ENCODE results near the gene CCDC30.
A peak's percentile ranks its signal among the peaks of the same experiment; 100 is the strongest.

The CCDC30 gene

DNA sequence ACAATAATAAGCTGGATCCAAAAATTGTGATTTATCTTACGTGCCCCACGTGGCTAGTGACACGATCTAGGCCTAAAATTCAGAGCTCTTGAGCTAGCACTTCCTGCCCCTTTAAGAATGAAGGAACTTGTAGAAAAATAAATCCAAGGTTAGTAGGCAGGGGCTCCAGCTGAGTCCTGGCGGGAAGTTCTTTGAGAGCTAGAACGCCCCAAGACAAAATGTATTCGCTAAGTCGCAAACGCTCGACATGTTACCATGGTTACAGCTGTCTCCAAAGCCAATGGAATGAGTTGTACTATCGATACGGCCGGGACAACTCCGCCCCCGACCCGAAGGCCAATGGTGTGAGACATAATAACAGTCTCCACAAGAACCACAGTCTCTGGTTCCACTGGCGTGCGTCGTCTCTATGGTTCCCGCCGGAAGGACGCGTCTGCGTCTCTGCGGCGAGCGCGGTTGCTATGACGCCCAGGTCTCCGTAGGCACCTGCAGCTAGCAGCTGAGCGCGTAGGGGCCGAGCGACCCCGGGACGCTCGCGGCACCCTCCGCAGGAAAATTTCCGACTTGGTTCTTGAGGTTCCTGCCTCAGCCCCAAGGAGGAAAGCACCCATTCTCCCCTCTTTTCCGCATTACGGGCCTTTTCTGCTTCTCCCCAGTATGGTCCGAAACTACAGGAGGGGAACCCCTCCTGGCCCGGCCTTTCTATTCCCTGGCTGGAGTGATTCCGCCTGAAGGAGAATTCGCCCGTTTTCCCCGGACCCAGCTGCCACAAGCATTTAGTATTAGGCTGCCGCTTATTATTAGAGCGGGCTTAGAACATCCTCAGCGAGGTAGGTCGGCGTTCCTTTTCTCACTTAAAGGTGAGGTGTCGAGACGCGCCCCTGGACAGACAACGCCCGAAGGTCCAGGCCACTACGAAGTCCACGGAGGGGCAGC lies at the start of gene CCDC30:
Gene CCDC30, plus strand, starts transcription at position 459 of the 936 bp plus-strand sequence. CDS start 17,266 bp downstream, outside the sequence.
- peak; percentile 97 for DNase-seq (ENCODE audit: low spot score)

- DNase-seq (ENCODE audit: low spot score): no peak
Measured at GRCh38 chr1:42414551-42415496, 48.3 kb upstream of the CCDC30 start.

DNA sequence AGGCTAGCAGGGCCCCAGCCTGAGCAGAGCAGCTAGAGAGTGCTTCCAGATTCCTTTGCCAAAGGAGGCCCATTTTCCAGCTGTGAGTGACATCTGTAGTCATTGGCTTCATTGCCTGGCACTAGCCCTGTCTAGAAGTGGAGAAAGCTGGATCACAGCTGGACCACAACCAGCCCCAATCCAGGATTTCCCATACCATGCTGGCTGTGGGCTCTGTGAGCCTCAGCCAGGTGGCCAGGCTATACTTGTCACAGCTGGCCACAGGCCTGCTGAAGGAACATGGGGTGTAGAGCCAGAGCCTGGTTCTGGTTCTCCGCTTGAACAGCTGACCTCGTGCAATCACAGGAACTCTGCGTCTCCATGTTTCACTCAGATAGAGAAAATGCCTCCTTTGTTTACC lies 45.9 kb upstream of the CCDC30 start:
- no peak for DNase-seq (ENCODE audit: low spot score)

DNA sequence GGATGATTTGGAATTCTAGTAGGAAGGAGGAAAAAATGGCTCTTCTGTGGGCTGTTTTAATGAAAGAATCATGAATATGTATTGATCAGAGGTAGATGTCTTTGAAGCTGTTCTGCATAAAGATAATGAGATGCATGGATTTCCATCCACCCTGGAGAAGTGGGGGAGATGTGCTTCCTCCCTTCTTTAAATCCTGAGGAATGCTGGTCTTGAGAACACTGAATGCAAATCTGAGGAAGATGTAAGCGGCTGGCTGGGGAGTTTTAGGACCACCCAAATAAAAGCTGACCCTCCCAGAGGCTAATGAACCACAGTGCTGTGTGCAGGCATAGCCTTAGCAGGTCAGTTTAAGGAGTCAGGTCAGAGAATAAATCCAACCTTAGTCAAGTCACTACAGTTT lies 44.6 kb upstream of the CCDC30 start:
- DNase-seq (ENCODE audit: low spot score): no peak

DNA sequence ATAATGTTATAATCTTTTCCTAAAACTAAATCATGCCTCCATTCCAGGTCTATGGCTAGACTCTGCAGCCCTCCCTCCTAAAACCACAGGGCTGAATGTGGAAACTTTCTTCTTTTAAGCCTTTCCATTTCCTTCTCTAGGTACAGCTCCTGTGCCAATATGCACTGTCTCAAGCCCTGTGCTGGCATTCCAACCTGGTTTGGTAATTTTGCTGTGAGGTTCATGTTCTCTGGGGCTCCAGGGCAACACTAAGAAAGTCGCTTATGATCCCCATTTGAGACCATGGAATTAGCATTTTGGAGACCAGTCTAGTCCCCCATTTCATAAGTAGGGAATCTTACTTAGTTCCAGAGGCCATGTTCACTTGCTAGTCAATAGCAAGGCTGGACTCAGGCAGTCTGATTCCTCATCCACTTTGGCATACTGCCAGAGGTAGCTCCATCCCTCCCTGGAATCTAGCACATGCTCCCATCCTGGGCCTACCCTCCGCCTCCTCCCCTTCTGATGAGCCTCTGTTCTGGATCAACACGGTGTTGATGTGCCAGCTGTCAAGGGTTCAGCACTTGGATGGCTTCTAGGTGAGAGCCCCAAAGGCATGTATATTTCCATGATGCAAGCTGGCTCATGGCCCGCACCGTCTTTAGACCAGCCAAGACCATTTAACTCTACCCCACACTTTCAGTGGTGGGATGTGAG lies 43.8 kb upstream of the CCDC30 start:
- no peak for DNase-seq (ENCODE audit: low spot score)

DNA sequence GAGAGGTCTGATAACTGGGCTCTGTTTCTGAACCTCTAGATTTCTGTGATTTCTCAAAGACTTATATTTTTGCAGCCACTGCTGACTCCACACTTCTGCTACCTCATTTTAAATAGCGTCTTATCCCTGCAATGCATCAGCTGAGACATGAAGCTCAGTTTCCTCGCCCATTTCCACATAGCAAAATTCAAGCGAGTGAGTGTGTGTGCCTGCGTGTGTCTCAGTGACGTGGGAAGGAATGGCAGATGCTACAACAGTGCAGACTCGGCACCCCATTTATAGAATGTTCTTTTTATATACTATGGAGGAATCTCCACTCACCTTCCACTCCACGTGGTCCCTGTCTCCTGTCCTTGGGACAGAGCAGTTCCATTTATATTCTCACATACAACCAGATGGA lies 43.0 kb upstream of the CCDC30 start:
- DNase-seq (ENCODE audit: low spot score): no peak

- no peak for DNase-seq (ENCODE audit: low spot score)
Measured at GRCh38 chr1:42420911-42421585, 42.0 kb upstream of the CCDC30 start.

DNA sequence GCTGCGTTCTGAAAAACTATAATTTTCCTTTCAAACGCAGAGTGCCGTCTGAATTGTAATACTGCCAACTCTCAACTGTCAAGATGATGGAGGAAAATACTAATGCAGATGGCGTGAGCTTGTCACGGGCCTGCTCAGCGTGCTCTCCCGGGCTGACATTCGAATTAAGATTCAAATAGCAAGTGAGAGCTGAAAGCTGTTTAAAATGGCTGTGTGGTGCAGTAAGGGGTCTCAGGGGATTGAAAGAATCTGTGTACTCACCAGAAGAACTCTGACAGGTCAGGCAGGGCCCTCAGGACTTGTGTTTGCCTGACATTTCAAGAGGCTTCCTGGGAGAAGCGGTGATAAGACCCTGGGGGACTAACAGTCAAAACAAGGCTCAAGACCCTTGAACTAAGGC lies 40.3 kb upstream of the CCDC30 start:
- DNase-seq (ENCODE audit: low spot score): no peak

DNA sequence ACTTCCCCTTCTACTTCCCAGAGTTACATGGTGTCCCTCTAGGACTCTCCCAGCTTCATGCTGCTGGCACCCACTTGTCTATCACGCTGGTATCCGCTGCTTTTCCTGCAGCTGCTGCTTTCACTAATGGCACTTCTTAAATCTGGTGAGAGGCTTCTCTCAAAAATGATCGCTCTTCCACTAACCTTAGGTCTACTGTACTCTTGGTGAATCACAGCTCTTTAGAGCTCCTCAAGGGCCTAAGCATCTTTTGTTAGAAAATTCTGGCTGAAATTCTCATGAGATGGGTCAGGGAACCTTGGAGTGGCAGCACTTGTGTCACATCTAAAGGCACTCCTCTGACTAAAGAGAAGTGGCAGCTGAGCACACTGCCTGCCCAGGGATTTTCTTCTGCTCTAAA lies 39.4 kb upstream of the CCDC30 start:
- no peak for DNase-seq (ENCODE audit: low spot score)

DNA sequence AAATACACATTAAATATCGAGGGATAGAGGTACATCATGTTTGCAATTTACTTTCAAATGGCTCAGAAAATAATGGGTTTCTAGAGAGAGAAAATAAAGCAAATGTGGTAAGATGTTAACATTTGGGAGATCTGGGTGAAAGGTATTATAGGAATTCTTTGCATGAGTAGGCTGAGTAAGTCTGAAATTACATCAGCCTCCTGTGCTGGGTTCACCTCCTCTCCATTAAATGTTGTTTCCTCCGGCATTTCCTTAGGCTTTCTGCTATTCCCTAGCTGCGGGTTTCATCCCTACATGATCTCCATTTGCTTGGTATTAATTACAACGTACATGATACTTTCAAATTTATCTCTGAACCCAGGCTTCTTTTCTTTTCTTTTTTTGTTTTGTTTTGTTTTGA lies 38.9 kb upstream of the CCDC30 start:
- no peak for DNase-seq (ENCODE audit: low spot score)

DNA sequence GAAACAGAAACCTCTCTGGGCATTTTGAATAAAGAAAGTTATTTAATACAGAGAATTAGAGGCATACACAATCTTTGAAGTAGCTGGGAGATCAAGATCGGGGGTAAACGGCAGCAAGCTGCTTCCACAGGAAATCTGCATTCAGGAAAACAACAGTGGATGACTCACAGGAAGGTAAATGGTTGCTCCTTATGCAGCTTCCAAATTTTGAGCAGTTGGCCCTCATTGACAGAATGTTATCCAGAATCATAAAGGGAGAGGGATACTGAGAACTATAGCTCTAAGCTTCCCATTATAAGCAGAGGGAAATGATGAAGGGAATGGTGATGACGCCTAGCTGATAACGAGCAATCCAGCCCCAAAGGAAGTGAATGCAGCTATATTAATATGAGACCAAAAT lies 35.8 kb upstream of the CCDC30 start:
- DNase-seq (ENCODE audit: low spot score): no peak

- no peak for DNase-seq (ENCODE audit: low spot score)
Measured at GRCh38 chr1:42429603-42430002, 33.5 kb upstream of the CCDC30 start.

GRCh38 chr1:42430286-42431135 lies 32.6 kb upstream of the CCDC30 start:
- DNase-seq (ENCODE audit: low spot score): no peak

DNA sequence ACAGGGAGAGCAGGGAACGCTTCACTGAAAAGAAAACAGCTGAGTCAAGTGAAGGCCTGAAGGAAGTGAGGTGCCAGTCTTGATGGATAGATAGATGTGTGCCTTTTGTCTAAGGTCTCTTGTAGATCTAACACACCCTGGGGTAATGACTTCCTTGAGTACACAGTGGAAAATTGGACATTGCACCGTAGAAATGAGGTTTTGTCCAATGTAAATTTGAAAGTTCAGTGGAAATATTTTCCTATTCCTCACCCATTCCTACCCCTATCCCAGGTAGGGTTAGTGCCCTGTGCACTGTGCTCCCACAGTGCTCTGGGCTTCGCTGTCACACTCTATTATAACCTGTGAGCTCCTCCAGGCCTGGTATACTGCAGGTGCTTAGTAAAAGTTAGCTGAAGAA lies 31.6 kb upstream of the CCDC30 start:
- no peak for DNase-seq (ENCODE audit: low spot score)

DNA sequence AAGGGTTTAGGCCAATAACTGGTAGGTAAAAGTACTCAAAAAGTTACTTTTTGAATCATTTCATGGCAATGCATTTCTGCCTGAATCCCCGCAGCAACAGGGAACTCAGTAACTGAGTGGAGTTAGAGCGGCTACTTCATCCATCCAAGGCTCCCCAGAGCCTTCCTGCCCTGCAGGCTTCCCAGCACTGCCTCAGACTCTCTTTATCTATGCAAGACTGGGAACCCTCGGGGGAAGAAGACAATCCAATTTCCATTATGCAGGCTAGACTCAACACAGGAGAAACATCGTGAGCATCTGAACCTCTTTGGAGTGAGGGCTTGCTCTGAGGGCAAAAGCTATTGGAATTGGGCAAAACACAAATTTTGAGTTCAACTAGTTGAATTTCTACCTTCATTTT lies 30.4 kb upstream of the CCDC30 start:
- DNase-seq (ENCODE audit: low spot score): no peak

DNA sequence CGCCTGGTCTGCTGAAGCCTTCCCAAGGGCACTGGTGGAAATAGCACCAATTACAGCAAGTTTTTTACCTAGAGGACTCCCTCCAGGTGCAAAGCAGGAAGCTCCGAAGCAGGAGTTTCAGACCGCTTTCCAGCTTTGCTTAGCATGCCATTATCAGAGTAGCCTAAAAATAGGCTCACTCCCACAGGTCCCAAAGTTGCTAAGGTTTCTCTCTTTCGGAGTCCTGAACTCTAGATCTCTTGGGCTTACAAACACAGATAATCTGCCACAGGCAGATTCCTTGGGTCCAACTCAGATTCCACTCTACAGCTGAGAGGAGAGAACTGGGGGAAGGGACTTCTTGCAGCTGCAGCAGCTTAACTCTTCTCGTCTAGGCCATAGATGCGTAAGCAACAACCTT lies 29.7 kb upstream of the CCDC30 start:
- DNase-seq (ENCODE audit: low spot score): no peak

- DNase-seq (ENCODE audit: low spot score): no peak
Measured at GRCh38 chr1:42434340-42434739, 28.7 kb upstream of the CCDC30 start.

- DNase-seq (ENCODE audit: low spot score): no peak
Measured at GRCh38 chr1:42439940-42440339, 23.1 kb upstream of the CCDC30 start.

DNA sequence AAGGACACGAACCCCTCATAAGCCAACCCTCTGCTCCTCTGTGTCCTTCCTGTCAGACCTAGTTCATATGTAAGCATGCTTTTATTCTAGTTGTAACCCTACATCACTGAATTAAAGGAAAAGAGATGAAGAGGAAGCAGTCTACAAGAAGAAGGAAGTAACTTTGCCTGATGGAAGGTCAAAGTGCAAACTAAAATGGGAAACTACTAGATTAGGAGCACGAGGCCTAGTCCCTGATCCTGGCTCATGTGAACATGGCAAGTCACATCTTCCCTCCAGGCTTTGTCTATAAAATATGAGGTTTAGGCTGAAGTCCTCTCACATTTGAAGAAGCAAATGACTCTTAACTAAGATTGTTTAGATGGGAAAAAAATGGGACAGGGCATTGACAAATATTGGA lies 20.4 kb upstream of the CCDC30 start:
- DNase-seq (ENCODE audit: low spot score): no peak

DNA sequence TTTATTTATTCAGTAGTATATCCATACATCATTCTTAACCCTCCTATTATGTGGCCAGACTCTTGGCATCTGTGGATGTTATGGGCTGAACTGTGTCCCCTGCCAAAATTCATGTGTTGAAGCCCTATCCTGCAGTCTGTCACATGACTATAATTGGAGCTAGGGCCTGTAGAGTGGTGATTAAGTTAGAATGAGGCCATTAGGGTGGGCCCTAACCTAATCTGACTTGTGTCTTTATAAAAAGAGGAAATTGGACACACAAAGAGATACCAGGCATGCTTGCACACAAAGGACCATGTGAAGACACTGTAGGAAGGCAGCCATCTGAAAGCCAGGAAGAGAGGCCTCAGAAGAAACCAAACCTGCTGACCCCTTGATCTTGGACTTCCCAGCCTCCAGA lies 13.8 kb upstream of the CCDC30 start:
- DNase-seq (ENCODE audit: low spot score): no peak

DNA sequence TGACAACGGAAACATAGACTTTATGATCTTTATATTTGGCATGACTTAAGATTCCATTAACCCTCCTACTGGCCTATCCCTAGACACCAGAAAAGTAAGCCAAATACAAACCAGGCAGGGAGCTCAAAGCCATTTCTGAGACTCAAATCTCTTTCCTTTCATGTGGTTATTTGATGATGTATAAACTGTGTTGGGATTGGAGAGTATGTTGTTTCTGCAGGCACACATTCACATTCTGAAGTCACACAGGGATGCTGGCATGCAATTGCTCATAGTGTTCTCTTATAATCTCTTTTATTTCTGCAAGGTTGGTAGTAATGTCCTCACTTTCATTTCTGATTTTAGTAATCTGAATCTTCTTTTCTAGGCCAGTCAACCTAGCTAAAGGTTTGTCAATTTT lies 13.0 kb upstream of the CCDC30 start:
- no peak for DNase-seq (ENCODE audit: low spot score)

All from CD4-positive, alpha-beta T cell treated with Interleukin-6 at 100 ng/mL for 8 hours (primary cell).